Liver (tissue), 9 donors: ENCODE data around the gene CUL1. TPM values are rescaled to one million over a fixed set of nuclear protein-coding genes. Genes with fewer than 3 reads are reported as not detected.

Experiments used
- DNase-seq: peaks from one replicate; pipeline ENCODE4 v3.0.0-alpha.2; 2017; ENCODE audit warnings: low spot score
- H3K27ac ChIP-seq, 2 donors: one replicate each; pipeline ENCODE4 v1.7.0; 2013; ENCODE audit warnings: inconsistent platforms in 2 of 2, low read length in 2 of 2, control low read depth in 1 of 2, low read depth in 1 of 2, mild to moderate bottlenecking in 1 of 2
- H3K27me3 ChIP-seq, 4 donors: one replicate each; pipeline versions ENCODE4 v1.6.1 to v1.7.0; 2013; ENCODE audit warnings: low read length in 3 of 4, inconsistent platforms in 1 of 4, mild to moderate bottlenecking in 1 of 4, moderate library complexity in 1 of 4; ENCODE audit not compliant: control insufficient read depth in 4 of 4, insufficient read depth in 4 of 4
- H3K36me3 ChIP-seq, 4 donors: one replicate each; pipeline versions ENCODE4 v1.6.1 to v1.7.0; 2013; ENCODE audit warnings: low read length in 3 of 4, mild to moderate bottlenecking in 3 of 4, low read depth in 1 of 4, moderate library complexity in 1 of 4; ENCODE audit not compliant: control insufficient read depth in 4 of 4, insufficient read depth in 3 of 4
- H3K4me1 ChIP-seq, 4 donors: one replicate each; pipeline versions ENCODE4 v1.6.1 to v1.7.0; 2013; ENCODE audit warnings: low read length in 3 of 4, mild to moderate bottlenecking in 3 of 4, moderate library complexity in 1 of 4; ENCODE audit not compliant: control insufficient read depth in 4 of 4, insufficient read depth in 4 of 4
- H3K4me3 ChIP-seq, 3 donors: one replicate each; pipeline versions ENCODE4 v1.6.1 to v1.7.0; 2013; ENCODE audit warnings: low read length in 3 of 3, control low read depth in 1 of 3, low read depth in 1 of 3, mild to moderate bottlenecking in 1 of 3
- H3K9ac ChIP-seq, 2 donors: one replicate each; pipeline ENCODE4 v1.7.0; 2013; ENCODE audit warnings: low read length in 2 of 2, mild to moderate bottlenecking in 2 of 2, moderate library complexity in 2 of 2, control low read depth in 1 of 2, low read depth in 1 of 2
- H3K9me3 ChIP-seq, 4 donors: one replicate each; pipeline versions ENCODE4 v1.6.1 to v1.7.0; 2013; ENCODE audit warnings: low read length in 3 of 4; ENCODE audit not compliant: control insufficient read depth in 4 of 4
- EGR1 ChIP-seq, 2 donors: IDR thresholded peaks; 2 replicates each; pipeline ENCODE4 v1.6.1; 2016 to 2018; ENCODE audit warnings: antibody characterized with exemption in 2 of 2, low read depth in 2 of 2
- GABPA ChIP-seq, 2 donors: IDR thresholded peaks in 1 of 2; conservative IDR thresholded peaks in 1 of 2; 2 replicates each; pipeline ENCODE4 v1.6.1; 2016; ENCODE audit warnings: antibody characterized with exemption in 2 of 2, mild to moderate bottlenecking in 1 of 2, moderate library complexity in 1 of 2
- HNF4G ChIP-seq: IDR thresholded peaks from 2 replicates; pipeline ENCODE4 v1.6.1; 2016; ENCODE audit warnings: antibody characterized with exemption
- JUND ChIP-seq, 2 donors: IDR thresholded peaks; 2 replicates each; pipeline ENCODE4 v1.6.1; 2016; ENCODE audit warnings: antibody characterized with exemption in 2 of 2
- NR2F2 ChIP-seq: IDR thresholded peaks from 2 replicates; pipeline ENCODE4 v1.6.1; 2016; ENCODE audit warnings: antibody characterized with exemption
- RAD21 ChIP-seq, 2 donors: IDR thresholded peaks; 2 replicates each; pipeline ENCODE4 v1.6.1; 2016; ENCODE audit warnings: antibody characterized with exemption in 2 of 2, mild to moderate bottlenecking in 2 of 2
- REST ChIP-seq: IDR thresholded peaks from 2 replicates; pipeline ENCODE4 v1.6.1; 2016; ENCODE audit warnings: antibody characterized with exemption, mild to moderate bottlenecking
- RXRA ChIP-seq, 2 donors: IDR thresholded peaks; 2 replicates each; pipeline ENCODE4 v1.6.1; 2017 to 2018; ENCODE audit warnings: antibody characterized with exemption in 2 of 2, mild to moderate bottlenecking in 1 of 2
- SP1 ChIP-seq: IDR thresholded peaks from 2 replicates; pipeline ENCODE4 v1.6.1; 2018; ENCODE audit warnings: antibody characterized with exemption, mild to moderate bottlenecking
- TAF1 ChIP-seq: conservative IDR thresholded peaks from 2 replicates; pipeline ENCODE4 v1.6.1; 2016; ENCODE audit warnings: antibody characterized with exemption, mild to moderate bottlenecking
- YY1 ChIP-seq: IDR thresholded peaks from 2 replicates; pipeline ENCODE4 v1.6.1; 2016; ENCODE audit warnings: antibody characterized with exemption, mild to moderate bottlenecking
- ZBTB33 ChIP-seq: IDR thresholded peaks from 2 replicates; pipeline ENCODE4 v1.6.1; 2016; ENCODE audit warnings: antibody characterized with exemption
- WGBS: extraction: QIAGEN DNeasy Blood & Tissue Kit; methylation state at CpG from one replicate; pipeline ENCODE4 v1.1.7; 2013; 5-methylcytosine and 5-hydroxymethylcytosine counted together
- polyA plus RNA-seq, 2 donors: library from polyadenylated mRNA; stranded (reverse) in 1 of 2; unstranded in 1 of 2; fragments of 200-250 nt in 1 of 2; fragments of >200 nt in 1 of 2; fragmentation: Nextera tagmentation in 1 of 2; extraction: Ambion mirVana in 1 of 2; gene quantifications; one replicate each; pipeline versions ENCODE4 v1.2.1 to v1.2.3, GENCODE V29; 2013 to 2015
- total RNA-seq, 2 donors: library from RNA; depleted of rRNA; stranded (reverse); fragments of >200 nt; gene quantifications; one replicate each; pipeline ENCODE4 v1.2.3, GENCODE V29; 2014
- donor health status: healthy.
- donor health status: healthy.
- donor health status: healthy.
- donor health status: healthy.
- donor health status: healthy.

CUL1 gene
- total and polyA plus RNA-seq, 4 donors = 21.7 to 56.7 (median 26.7) TPM

GRCh38 chr7:148814922-148815559, 116.3 kb downstream of the CUL1 start:
- DNase-seq = no peak
- Histone ChIP-seq H3K9me3 (no peaks in the 10 kb centered on the region), H3K36me3 (peaks cover 0 to 2% (median 0%) of the 10 kb centered on the region in 4 donors), H3K27me3 (no peaks in the 10 kb centered on the region), H3K4me1 (no peaks in the 10 kb centered on the region), H3K27ac (no peak overlapping the region), H3K9ac (no peak overlapping the region), H3K4me3 (no peak overlapping the region)
- no peak for TF ChIP-seq RXRA (IDR thresholded peaks at IDR 0.05)
- TF ChIP-seq EGR1 (IDR thresholded peaks at IDR 0.05; ENCODE audit: low read depth in 2 of 2) = no peak
- no peak for TF ChIP-seq NR2F2
- no peak for TF ChIP-seq ZBTB33
- 80% methylated on average over 10 of the region's 10 CpGs for WGBS

- TF ChIP-seq REST (no peak), RAD21 (IDR thresholded peaks at IDR 0.05) (no peak), EGR1 (IDR thresholded peaks at IDR 0.05; ENCODE audit: low read depth in 2 of 2) (no peak), TAF1 (no peak), NR2F2 (no peak), JUND (IDR thresholded peaks at IDR 0.05) (no peak), SP1 (no peak), GABPA (IDR thresholded peaks at IDR 0.05 in 1 of 2, conservative IDR thresholded peaks at IDR 0.05 in 1 of 2) (no peak), RXRA (IDR thresholded peaks at IDR 0.05) (no peak), ZBTB33 (no peak), YY1 (no peak), HNF4G (no peak)
- Histone ChIP-seq H3K27ac (no peak overlapping the region), H3K9me3 (no peaks in the 10 kb centered on the region), H3K27me3 (no peaks in the 10 kb centered on the region), H3K36me3 (peaks cover 0 to 1% (median 0%) of the 10 kb centered on the region in 4 donors), H3K9ac (no peak overlapping the region), H3K4me3 (no peak overlapping the region), H3K4me1 (no peaks in the 10 kb centered on the region)
- no peak for DNase-seq
- 85% methylated on average over 3 of the region's 3 CpGs for WGBS
Measured at GRCh38 chr7:148815612-148816011, 116.9 kb downstream of the CUL1 start.
